Psoas muscle (tissue), 8 donors: ENCODE measurements around the gene UTS2B. TPM values are rescaled to one million over a fixed set of nuclear protein-coding genes. Genes with fewer than 3 reads are reported as not detected.

Experiments
- ATAC-seq, 4 donors: fragments of 200-7000 bp; cut with Tn5 transposase; one replicate each; pipeline ENCODE4 v1.9.1; 2020; ENCODE audit warnings: moderate library complexity in 3 of 4, mild to moderate bottlenecking in 2 of 4
- DNase-seq, 2 donors: peaks; one replicate each; pipeline ENCODE4 v3.0.0-alpha.2; 2020
- H3K27ac ChIP-seq: fragments of 200-600 bp; one replicate; pipeline ENCODE4 v1.8.0; 2022
- H3K27me3 ChIP-seq, 3 donors: fragments of 200-600 bp in 1 of 3; one replicate each; pipeline versions ENCODE4 v1.6.1 to v1.8.0; 2013 to 2022; ENCODE audit warnings: low read length in 2 of 3, mild to moderate bottlenecking in 2 of 3, moderate library complexity in 1 of 3; ENCODE audit not compliant: insufficient read depth in 3 of 3
- H3K36me3 ChIP-seq, 2 donors: fragments of 200-600 bp in 1 of 2; one replicate each; pipeline versions ENCODE4 v1.6.1 to v1.8.0; 2013 to 2022; ENCODE audit warnings: low read depth in 1 of 2, mild to moderate bottlenecking in 1 of 2, moderate library complexity in 1 of 2; ENCODE audit not compliant: insufficient read depth in 1 of 2
- H3K4me1 ChIP-seq: fragments of 200-600 bp; one replicate; pipeline ENCODE4 v1.8.0; 2022
- H3K4me3 ChIP-seq: fragments of 200-600 bp; one replicate; pipeline ENCODE4 v1.8.0; 2022; ENCODE audit warnings: mild to moderate bottlenecking
- H3K9me3 ChIP-seq: fragments of 200-600 bp; one replicate; pipeline ENCODE4 v1.8.0; 2022
- CTCF ChIP-seq: fragments of 200-600 bp; IDR thresholded peaks from one replicate; pipeline ENCODE4 v1.8.0; 2022; ENCODE audit warnings: antibody characterized with exemption
- WGBS, 3 donors: extraction: QIAGEN DNeasy Blood & Tissue Kit; methylation state at CpG; one replicate each; pipeline versions ENCODE4 v1.1.6 to v1.1.7; 2013; 5-methylcytosine and 5-hydroxymethylcytosine counted together
- intact Hi-C, 2 donors: fragments of 100-400 bp; cut with DNase I; formaldehyde crosslinking; loops; one replicate each; pipeline versions ENCODE4 v1.11.0 to v1.14.2; 2022
- polyA plus RNA-seq, 3 donors: library from polyadenylated mRNA; stranded (reverse); fragments of 200-250 nt; gene quantifications; one replicate each; pipeline ENCODE4 v1.2.3, GENCODE V29; 2013
- total RNA-seq, 4 donors: library from RNA; stranded (reverse); fragmentation: NEBNext Ultra II Directional in 2 of 4; extraction: Animal tissue kit (Norgen Biotek cat#: 25700) in 2 of 4; gene quantifications; one replicate each; pipeline versions ENCODE4 v1.2.1 to v1.2.4, GENCODE V29; 2021 to 2023
- donor health status: healthy with polysubstance abuse.
- donor health status: DM: no; HTN: no; CAD: no; lungs with moderate emphysema.
- donor health status: Bipolar disorder and iron deficiency.
- donor health status: healthy.
- donor health status: DM: yes; HTN: yes; CAD: no.
- donor health status: DM: no; HTN: no; CAD: no.
- donor health status: DM: no; HTN: no; CAD: no.
- donor health status: DM: yes; HTN: yes; CAD: no.

The UTS2B gene
- total and polyA plus RNA-seq, 7 donors, result 0.03 to 0.22 (median 0.05) TPM; not detected in 3

DNA sequence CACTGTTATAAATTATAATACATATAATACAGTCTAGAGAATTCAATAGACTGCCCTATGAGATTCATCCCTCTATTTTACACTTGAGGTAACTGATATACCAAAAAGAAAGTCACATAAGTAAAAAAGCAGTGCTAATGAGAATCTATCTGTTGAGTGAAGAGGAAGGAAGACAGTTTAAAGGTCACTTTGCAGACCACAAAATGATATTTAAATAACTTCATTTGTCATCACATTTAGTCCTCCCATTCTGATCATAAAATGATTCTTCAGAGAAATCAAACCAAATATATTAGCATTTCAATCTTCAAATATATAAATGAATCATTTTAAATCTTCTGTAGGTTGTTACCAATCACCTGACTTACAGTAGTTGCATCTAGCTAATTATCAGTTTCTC is 61.6 kb downstream of the UTS2B start:
- no peak for ATAC-seq
- intact Hi-C loops, result no loop called here
- TF ChIP-seq CTCF, result no peak
- Histone ChIP-seq H3K4me3 (no peak overlapping the region), H3K36me3 (no peaks in the 10 kb centered on the region), H3K4me1 (no peaks in the 10 kb centered on the region), H3K27ac (no peak overlapping the region), H3K9me3 (no peaks in the 10 kb centered on the region), H3K27me3 (no peaks in the 10 kb centered on the region)
- DNase-seq, result no peak

- 58 to 82% (median 62%) methylated on average over 3 of the region's 3 CpGs for WGBS, 3 donors
- H3K4me1 ChIP-seq, result no peaks in the 10 kb centered on the region
- no peaks in the 10 kb centered on the region for H3K27me3 ChIP-seq
- H3K4me3 ChIP-seq, result no peak overlapping the region
- no peaks in the 10 kb centered on the region for H3K36me3 ChIP-seq
- ATAC-seq, result no peak
- intact Hi-C loops, result no loop called here
- no peak for DNase-seq
- no peak for TF ChIP-seq CTCF
- H3K27ac ChIP-seq, result no peak overlapping the region
- no peaks in the 10 kb centered on the region for H3K9me3 ChIP-seq
Observed at GRCh38 chr3:191263850-191264249, 66.5 kb downstream of the UTS2B start.

- Histone ChIP-seq H3K27ac (no peak overlapping the region), H3K4me1 (no peaks in the 10 kb centered on the region), H3K27me3 (no peaks in the 10 kb centered on the region), H3K4me3 (no peak overlapping the region), H3K36me3 (no peaks in the 10 kb centered on the region), H3K9me3 (no peaks in the 10 kb centered on the region)
- no peak for TF ChIP-seq CTCF
- intact Hi-C loops, result no loop called here
- DNase-seq (no peak), ATAC-seq (no peak)
Observed at GRCh38 chr3:191263365-191263764, 67.0 kb downstream of the UTS2B start.

GRCh38 chr3:191262650-191263049 is 67.7 kb downstream of the UTS2B start:
- no peaks in the 10 kb centered on the region for H3K4me1 ChIP-seq
- no peak overlapping the region for H3K27ac ChIP-seq
- no peaks in the 10 kb centered on the region for H3K9me3 ChIP-seq
- intact Hi-C loops, result no loop called here
- DNase-seq, result no peak
- no peak for ATAC-seq
- no peak for TF ChIP-seq CTCF
- no peak overlapping the region for H3K4me3 ChIP-seq
- H3K27me3 ChIP-seq, result no peaks in the 10 kb centered on the region
- 71 to 80% (median 78%) methylated on average over 1 of the region's 1 CpG for WGBS, 3 donors
- no peaks in the 10 kb centered on the region for H3K36me3 ChIP-seq

- intact Hi-C loops, result no loop called here
- Histone ChIP-seq H3K4me1 (no peaks in the 10 kb centered on the region), H3K36me3 (no peaks in the 10 kb centered on the region), H3K27ac (no peak overlapping the region), H3K27me3 (no peaks in the 10 kb centered on the region), H3K9me3 (no peaks in the 10 kb centered on the region), H3K4me3 (no peak overlapping the region)
- no peak for TF ChIP-seq CTCF
- ATAC-seq (no peak), DNase-seq (no peak)
Observed at GRCh38 chr3:191261304-191261638, 69.1 kb downstream of the UTS2B start.
